ENCODE data around the gene SCN11A.

GRCh38 chr3:39051649-39052561, at the start of gene SCN11A, which contains the start of gene WDR48:
- TF ChIP-seq, protein P1, sequence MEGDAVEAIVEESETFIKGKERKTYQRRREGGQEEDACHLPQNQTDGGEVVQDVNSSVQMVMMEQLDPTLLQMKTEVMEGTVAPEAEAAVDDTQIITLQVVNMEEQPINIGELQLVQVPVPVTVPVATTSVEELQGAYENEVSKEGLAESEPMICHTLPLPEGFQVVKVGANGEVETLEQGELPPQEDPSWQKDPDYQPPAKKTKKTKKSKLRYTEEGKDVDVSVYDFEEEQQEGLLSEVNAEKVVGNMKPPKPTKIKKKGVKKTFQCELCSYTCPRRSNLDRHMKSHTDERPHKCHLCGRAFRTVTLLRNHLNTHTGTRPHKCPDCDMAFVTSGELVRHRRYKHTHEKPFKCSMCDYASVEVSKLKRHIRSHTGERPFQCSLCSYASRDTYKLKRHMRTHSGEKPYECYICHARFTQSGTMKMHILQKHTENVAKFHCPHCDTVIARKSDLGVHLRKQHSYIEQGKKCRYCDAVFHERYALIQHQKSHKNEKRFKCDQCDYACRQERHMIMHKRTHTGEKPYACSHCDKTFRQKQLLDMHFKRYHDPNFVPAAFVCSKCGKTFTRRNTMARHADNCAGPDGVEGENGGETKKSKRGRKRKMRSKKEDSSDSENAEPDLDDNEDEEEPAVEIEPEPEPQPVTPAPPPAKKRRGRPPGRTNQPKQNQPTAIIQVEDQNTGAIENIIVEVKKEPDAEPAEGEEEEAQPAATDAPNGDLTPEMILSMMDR (conservative IDR thresholded peaks at IDR 0.05), result no peak
- no peak for TF ChIP-seq EZH2 (IDR thresholded peaks at IDR 0.05; ENCODE audit: low read depth)
